NCI-H2227 (cell line): ENCODE results near the gene DNAH17.
"Not testable (repeated sequence)": the region's sequence is repeated elsewhere in the genome, so short reads cannot be mapped to it uniquely, and the experiment has no call there.

ENCODE experiments used
- DNase-seq: peaks from one replicate; lab custom pipeline; 2025; ENCODE audit not compliant: unreplicated experiment; lab: John Stamatoyannopoulos, UW

Gene DNAH17

GRCh38 chr17:78526231-78527025 is 50.8 kb downstream of the DNAH17 start:
- DNase-seq, result no peak

- DNase-seq, result no peak
Observed at GRCh38 chr17:78525511-78526160, 51.6 kb downstream of the DNAH17 start.

GRCh38 chr17:78524870-78525510 is 52.2 kb downstream of the DNAH17 start:
- DNase-seq, result no peak

- no peak for DNase-seq
Observed at GRCh38 chr17:78523934-78524655, 53.1 kb downstream of the DNAH17 start.

- no peak for DNase-seq
Observed at GRCh38 chr17:78522031-78522809, 55.0 kb downstream of the DNAH17 start.

- DNase-seq, result no peak
Observed at GRCh38 chr17:78517421-78517820, 59.8 kb downstream of the DNAH17 start.

- no peak for DNase-seq
Observed at GRCh38 chr17:78515480-78515879, 61.7 kb downstream of the DNAH17 start.

- DNase-seq, result no peak
Observed at GRCh38 chr17:78514521-78514920, 62.7 kb downstream of the DNAH17 start.

GRCh38 chr17:78512976-78513375 is 64.2 kb downstream of the DNAH17 start:
- no peak for DNase-seq

GRCh38 chr17:78510141-78511075 is 66.8 kb downstream of the DNAH17 start:
- no peak for DNase-seq

GRCh38 chr17:78507526-78507925 is 69.7 kb downstream of the DNAH17 start:
- DNase-seq, result no peak

- no peak for DNase-seq
Observed at GRCh38 chr17:78506454-78507309, 70.5 kb downstream of the DNAH17 start.

GRCh38 chr17:78504156-78504925 is 72.9 kb downstream of the DNAH17 start:
- DNase-seq, result no peak

- DNase-seq, result not testable (repeated sequence)
Observed at GRCh38 chr17:78503388-78503787, 73.8 kb downstream of the DNAH17 start.

- DNase-seq, result no peak
Observed at GRCh38 chr17:78502611-78503148, 74.5 kb downstream of the DNAH17 start.

GRCh38 chr17:78501241-78502036 is 75.8 kb downstream of the DNAH17 start:
- no peak for DNase-seq

GRCh38 chr17:78500806-78501205 is 76.4 kb downstream of the DNAH17 start:
- no peak for DNase-seq
